Coronary artery (tissue), 2 donors: Measurements from ENCODE around the gene GPC6.
"Not testable (repeated sequence)": the region's sequence is repeated elsewhere in the genome, so short reads cannot be mapped to it uniquely, and the experiment has no call there.

Experiments used
- DNase-seq: peaks from one replicate; pipeline ENCODE4 v3.0.0-alpha.2; 2017; ENCODE audit warnings: low spot score
- H3K27ac ChIP-seq, 2 donors: fragments of 200-600 bp; sonication (generic); one replicate each; pipeline ENCODE4 v1.5.1; 2016 to 2019
- H3K4me3 ChIP-seq: fragments of 200-600 bp; sonication (generic); 2 replicates; pipeline ENCODE4 v1.5.1; 2016; ENCODE audit warnings: mild to moderate bottlenecking, moderate library complexity
- CTCF ChIP-seq: fragments of 200-600 bp; sonication (generic); IDR thresholded peaks from one replicate; pipeline ENCODE4 v1.5.1; 2019; ENCODE audit warnings: antibody characterized with exemption

Gene GPC6

DNA sequence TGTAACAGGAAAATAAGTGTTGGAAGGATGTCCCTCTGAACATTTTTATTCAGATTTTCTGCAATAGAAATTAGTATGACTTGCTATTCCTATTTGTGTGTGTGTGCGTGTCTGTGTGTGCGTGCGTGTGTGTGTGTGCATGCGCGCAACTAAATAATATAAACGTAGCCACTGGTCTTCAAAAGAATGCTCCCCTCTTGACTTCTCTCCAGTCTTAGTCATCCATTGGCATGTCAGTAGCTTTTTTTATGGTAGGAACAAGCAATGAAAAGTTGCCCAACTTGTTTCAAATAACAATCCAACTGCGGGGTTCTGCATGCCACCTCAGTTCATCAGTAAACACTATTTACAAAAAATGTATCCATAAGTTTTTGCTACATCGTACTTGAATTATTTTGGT, 249.6 kb downstream of the GPC6 start:
- Histone ChIP-seq H3K4me3 (peak overlapping the region; percentile 23), H3K27ac (no peak overlapping the region)
- no peak for TF ChIP-seq CTCF
- DNase-seq, result no peak

GRCh38 chr13:93477238-93477637, 250.6 kb downstream of the GPC6 start:
- DNase-seq, result no peak
- H3K27ac ChIP-seq, result no peak overlapping the region

GRCh38 chr13:93480553-93481106, 254.0 kb downstream of the GPC6 start:
- DNase-seq, result no peak
- no peak overlapping the region for H3K27ac ChIP-seq
- H3K4me3 ChIP-seq, result no peak overlapping the region
- TF ChIP-seq CTCF, result no peak

More at GRCh38 chr13:93477238-93477637, 250.6 kb downstream of the GPC6 start:
- no peak overlapping the region for H3K4me3 ChIP-seq
- TF ChIP-seq CTCF, result no peak

- not testable (repeated sequence) for H3K4me3 ChIP-seq, H3K27ac ChIP-seq, DNase-seq
Observed at GRCh38 chr13:93496117-93496516, 269.5 kb downstream of the GPC6 start.

- TF ChIP-seq CTCF, result no peak
- DNase-seq, result no peak
- no peak overlapping the region for H3K4me3 ChIP-seq
- H3K27ac ChIP-seq, result no peak overlapping the region
Observed at GRCh38 chr13:93496985-93497673, 270.5 kb downstream of the GPC6 start.

DNA sequence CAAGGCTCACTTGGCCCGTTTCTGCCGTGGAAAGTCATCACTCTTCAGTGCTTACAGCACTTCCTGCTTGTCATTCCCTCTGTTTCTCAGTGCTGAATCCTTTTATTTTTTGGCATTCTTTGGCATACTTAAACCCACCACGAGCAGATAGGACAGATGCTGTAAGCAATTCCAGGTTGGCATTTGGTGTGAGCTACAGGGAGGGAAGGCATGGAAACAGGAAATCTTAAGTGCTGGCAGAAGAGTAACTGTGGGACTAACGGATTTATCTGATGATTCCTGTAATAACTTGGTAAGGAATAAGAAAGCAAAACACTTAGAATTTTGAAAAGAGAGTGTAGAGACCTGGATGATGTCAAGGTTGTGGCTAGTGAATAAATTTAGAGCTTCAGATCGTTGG, 273.4 kb downstream of the GPC6 start:
- Histone ChIP-seq H3K27ac (peak overlapping the region in 1 of 2 donors; percentile 9), H3K4me3 (peak overlapping the region; percentile 52)
- no peak for DNase-seq
- no peak for TF ChIP-seq CTCF

DNA sequence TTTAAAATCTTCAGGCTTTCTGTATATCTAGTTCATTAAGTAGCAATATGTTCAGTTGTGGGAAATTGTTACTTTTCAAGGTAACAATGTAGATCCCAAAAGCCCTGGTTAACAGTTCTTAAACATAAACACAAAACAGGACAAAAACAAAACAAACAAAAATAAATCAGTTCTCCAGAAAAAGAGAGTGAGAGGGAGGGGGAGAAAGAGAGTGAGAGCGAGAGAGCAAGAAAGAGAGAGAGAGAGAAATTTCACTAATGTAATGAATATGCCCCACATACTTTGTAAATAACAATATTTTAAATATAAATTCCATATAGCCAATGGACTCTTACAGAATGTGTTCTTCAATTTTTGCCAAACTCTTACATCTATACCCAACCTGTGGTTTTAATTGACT, 275.5 kb downstream of the GPC6 start:
- no peak for TF ChIP-seq CTCF
- Histone ChIP-seq H3K4me3 (no peak overlapping the region), H3K27ac (no peak overlapping the region)
- DNase-seq, result no peak
